OCI-LY7 (cell line): ENCODE results near the gene CCK. TPM values are rescaled to one million over a fixed set of nuclear protein-coding genes. Genes with fewer than 3 reads are reported as not detected.

Experiments used
- BruUV-seq: library from RNA; stranded (reverse); fragments of 400-500 nt; replicated peaks from 2 replicates; lab custom pipeline; 2021; lab: Mats Ljungman, UMichigan
- CTCF ChIA-PET: fragments of 300-600 bp; sonication (Branson Sonifier 250); formaldehyde crosslinking; loops from one replicate; lab custom pipeline; 2022; ENCODE audit warnings: antibody characterized with exemption; ENCODE audit not compliant: unreplicated experiment; lab: Charles Lee
- POLR2A ChIA-PET: fragments of 300-600 bp; sonication (Branson Sonifier 250); formaldehyde crosslinking; loops from one replicate; lab custom pipeline; 2022; ENCODE audit warnings: antibody characterized with exemption; lab: Charles Lee
- DNase-seq: peaks from one replicate; pipeline ENCODE4 v3.0.0-alpha.2; 2015; ENCODE audit warnings: low spot score
- H2AFZ ChIP-seq: fragments of 200-600 bp; sonication (generic), shearing (Covaris generic); 2 replicates; pipeline ENCODE4 v1.6.1; 2014; ENCODE audit warnings: mild to moderate bottlenecking, antibody characterized with exemption, low read length, moderate library complexity
- H3K27ac ChIP-seq: fragments of 200-600 bp; sonication (generic); 2 replicates; pipeline ENCODE4 v1.5.1; 2014; ENCODE audit warnings: mixed run types, low read depth, mild to moderate bottlenecking, moderate library complexity, low read length, inconsistent platforms; ENCODE audit not compliant: poor library complexity, severe bottlenecking
- H3K36me3 ChIP-seq: fragments of 200-600 bp; sonication (generic); 2 replicates; pipeline ENCODE4 v1.6.1; 2014; ENCODE audit warnings: mild to moderate bottlenecking, antibody characterized with exemption, low read length, moderate library complexity, mixed read lengths; ENCODE audit not compliant: insufficient read depth
- H3K4me1 ChIP-seq: fragments of 200-600 bp; sonication (generic); 2 replicates; pipeline ENCODE4 v1.5.1; 2014; ENCODE audit warnings: mild to moderate bottlenecking, low read length; ENCODE audit not compliant: insufficient read depth, poor library complexity, severe bottlenecking
- H3K4me2 ChIP-seq: fragments of 200-600 bp; sonication (generic); 2 replicates; pipeline ENCODE4 v1.6.1; 2014; ENCODE audit warnings: mild to moderate bottlenecking, low read length
- H3K4me3 ChIP-seq: fragments of 200-600 bp; sonication (generic); 2 replicates; pipeline ENCODE4 v1.5.1; 2014; ENCODE audit warnings: mild to moderate bottlenecking, low read depth, low read length; ENCODE audit not compliant: poor library complexity, severe bottlenecking
- H3K79me2 ChIP-seq: fragments of 200-600 bp; sonication (generic); 2 replicates; pipeline ENCODE4 v1.6.1; 2016; ENCODE audit warnings: low read depth, mild to moderate bottlenecking, low read length, moderate library complexity, mixed read lengths; ENCODE audit not compliant: insufficient read depth
- H3K9me2 ChIP-seq: fragments of 200-600 bp; sonication (generic); 2 replicates; pipeline ENCODE4 v1.6.1; 2016; ENCODE audit warnings: mild to moderate bottlenecking, low read length, mixed read lengths; ENCODE audit not compliant: insufficient read depth
- H3K9me3 ChIP-seq: fragments of 200-600 bp; sonication (generic); 2 replicates; pipeline ENCODE4 v1.6.1; 2014; ENCODE audit warnings: mild to moderate bottlenecking, mixed run types, low read length, mixed read lengths
- H4K20me1 ChIP-seq: fragments of 200-600 bp; sonication (generic); 2 replicates; pipeline ENCODE4 v1.6.1; 2014; ENCODE audit warnings: mild to moderate bottlenecking, antibody characterized with exemption, low read length, moderate library complexity, mixed read lengths; ENCODE audit not compliant: insufficient read depth
- CTCF ChIP-seq: fragments of 200-600 bp; sonication (generic); conservative IDR thresholded peaks from 2 replicates; pipeline ENCODE4 v1.5.1; 2014; ENCODE audit warnings: mild to moderate bottlenecking, antibody characterized with exemption, low read length, moderate library complexity, mixed read lengths
- EZH2phosphoT487 ChIP-seq: fragments of 200-600 bp; sonication (generic); IDR thresholded peaks from 2 replicates; pipeline ENCODE4 v1.6.1; 2018; ENCODE audit warnings: low read depth, borderline replicate concordance, mild to moderate bottlenecking, mixed run types, antibody characterized with exemption, low read length, moderate library complexity, mixed read lengths
- intact Hi-C: fragments of 100-400 bp; cut with micrococcal nuclease; formaldehyde crosslinking; loops from one replicate; pipeline ENCODE4 v1.10.0; 2022; ENCODE audit not compliant: unreplicated experiment
- total RNA-seq, 2 experiments: library from RNA; depleted of rRNA in 1 of 2; stranded (reverse); fragments of >200 nt in 1 of 2; shearing (Covaris generic) in 1 of 2; gene quantifications; 2 replicates each; pipeline ENCODE4 v1.2.3, GENCODE V29; 2014 to 2022

CCK gene
- total RNA-seq, 2 experiments from 2014 or later = not detected

- no peak overlapping the region for H2AFZ ChIP-seq
- ChIA-PET CTCF (no interaction called here), POLR2A (interaction anchor here (0.6 kb wide), 2 partner anchors 21 to 748 kb away, joined by 5 to 6 read pairs; no protein-coding TSS in a partner anchor)
- H3K27ac ChIP-seq = no peak overlapping the region
- H3K4me1 ChIP-seq = no peaks in the 10 kb centered on the region
- intact Hi-C loops = no loop called here
- no peak for DNase-seq
- H4K20me1 ChIP-seq = no peaks in the 10 kb centered on the region
- no peaks in the 10 kb centered on the region for H3K36me3 ChIP-seq
- no peak overlapping the region for H3K4me3 ChIP-seq
- H3K79me2 ChIP-seq = no peaks in the 10 kb centered on the region
- H3K4me2 ChIP-seq = no peak overlapping the region
- H3K9me3 ChIP-seq = no peaks in the 10 kb centered on the region
- H3K9me2 ChIP-seq = no peaks in the 10 kb centered on the region
- BruUV-seq = no TSS peak
- TF ChIP-seq EZH2phosphoT487 (no peak), CTCF (no peak)
Measured at GRCh38 chr3:42264399-42265058, 1.5 kb downstream of the CCK start.

GRCh38 chr3:42263354-42264346 lies 2.3 kb downstream of the CCK start:
- Histone ChIP-seq H3K9me2 (no peaks in the 10 kb centered on the region), H3K36me3 (no peaks in the 10 kb centered on the region), H3K4me2 (no peak overlapping the region), H3K4me1 (no peaks in the 10 kb centered on the region), H3K4me3 (no peak overlapping the region), H3K79me2 (no peaks in the 10 kb centered on the region), H3K9me3 (no peaks in the 10 kb centered on the region), H4K20me1 (no peaks in the 10 kb centered on the region), H3K27ac (no peak overlapping the region), H2AFZ (no peak overlapping the region)
- no TSS peak for BruUV-seq
- DNase-seq = no peak
- no peak for TF ChIP-seq CTCF
- no peak for TF ChIP-seq EZH2phosphoT487
- ChIA-PET CTCF (no interaction called here), POLR2A (no interaction called here)
- intact Hi-C loops = no loop called here
